OCI-M2 (cell line): ENCODE data around the gene COL4A6.

Source experiments
- DNase-seq: peaks from one replicate; lab custom pipeline; 2025; ENCODE audit not compliant: unreplicated experiment; lab: John Stamatoyannopoulos, UW

Gene COL4A6

DNA sequence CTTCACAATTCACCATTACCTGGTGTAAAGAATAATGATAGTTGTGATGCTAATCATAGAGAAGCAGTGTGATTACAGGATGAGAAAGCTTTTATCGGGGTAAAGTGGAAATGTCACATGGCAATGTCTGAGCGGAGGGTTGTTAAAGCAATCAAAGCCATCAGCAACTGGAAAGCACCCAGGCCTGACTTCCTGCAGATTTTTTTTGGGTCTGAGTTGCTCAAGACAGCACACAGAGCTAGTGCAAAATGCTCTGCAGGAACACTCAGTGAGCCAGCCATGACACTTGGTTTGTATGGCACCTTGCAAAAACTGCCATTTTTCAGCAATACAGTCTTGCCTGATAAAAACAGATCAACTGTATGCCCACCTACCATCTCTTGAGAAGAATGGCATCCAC is 152.9 kb downstream of the COL4A6 start:
- DNase-seq, result no peak

DNA sequence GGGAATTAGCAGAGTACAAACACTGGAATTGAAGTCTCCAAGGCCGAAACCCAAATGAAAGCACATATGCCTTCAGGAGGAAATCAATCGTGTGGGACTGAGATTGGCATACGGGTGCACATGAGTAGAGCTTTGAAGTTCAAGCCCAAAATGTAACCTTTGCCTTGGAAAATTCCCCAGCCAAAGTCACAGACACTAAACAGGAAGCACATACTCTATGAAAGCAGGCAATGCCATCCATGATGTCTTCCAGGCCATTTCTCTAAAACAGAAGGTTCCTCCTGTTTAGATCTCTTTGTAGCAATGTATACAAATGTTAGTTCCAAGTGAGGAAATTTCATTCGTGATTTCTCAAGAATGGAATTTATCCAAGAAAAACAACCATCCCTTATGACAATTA is 162.5 kb downstream of the COL4A6 start:
- no peak for DNase-seq

DNA sequence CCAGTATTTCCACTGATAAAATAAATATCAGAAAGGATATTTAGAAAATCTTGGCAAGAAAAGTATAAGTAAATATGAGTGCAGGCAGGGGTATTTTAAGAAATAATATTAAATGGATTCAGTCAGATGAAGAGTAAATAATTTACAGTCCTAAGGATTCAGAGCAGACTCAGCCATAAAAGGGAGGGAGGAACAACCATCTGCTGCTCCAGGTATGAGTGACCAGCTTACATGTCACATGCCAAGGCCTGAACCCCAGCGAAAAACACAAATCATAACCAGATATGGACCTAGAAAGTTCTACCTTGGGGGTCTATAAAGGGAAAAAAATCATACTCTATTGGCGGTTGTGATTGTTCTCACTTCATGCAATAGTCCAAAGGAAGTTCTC is 166.8 kb downstream of the COL4A6 start:
- no peak for DNase-seq

DNA sequence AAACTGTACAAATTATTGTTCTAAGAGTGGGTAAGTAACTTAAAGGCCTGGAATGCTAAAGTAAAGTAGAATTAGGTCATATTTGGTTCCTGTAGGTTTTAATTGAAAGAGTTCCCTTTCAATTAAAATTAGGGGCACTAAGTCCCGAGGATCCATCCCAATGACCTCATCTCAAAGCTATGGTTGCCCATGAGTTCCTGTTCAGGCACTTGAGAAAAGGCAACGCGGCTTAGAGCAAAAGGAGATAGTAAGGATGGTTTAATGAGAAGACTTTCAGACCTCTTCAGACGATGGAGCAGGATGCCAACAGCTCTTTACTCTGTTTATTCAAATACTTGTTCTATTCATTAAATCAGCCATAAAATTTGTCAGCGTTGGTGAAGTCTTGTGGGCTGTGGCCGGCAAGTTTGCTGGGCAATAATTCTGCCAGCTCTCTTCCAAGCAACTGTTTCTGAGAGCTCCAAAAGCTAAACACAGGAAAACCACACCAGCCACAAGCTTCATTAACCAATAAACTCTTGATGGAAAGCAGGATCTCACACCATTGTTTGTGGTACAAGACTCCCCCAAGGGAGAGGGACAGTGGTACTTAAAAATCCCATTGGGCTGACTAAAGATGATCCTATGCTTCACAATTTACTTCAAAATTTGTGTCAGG is 167.4 kb downstream of the COL4A6 start:
- DNase-seq, result no peak

DNA sequence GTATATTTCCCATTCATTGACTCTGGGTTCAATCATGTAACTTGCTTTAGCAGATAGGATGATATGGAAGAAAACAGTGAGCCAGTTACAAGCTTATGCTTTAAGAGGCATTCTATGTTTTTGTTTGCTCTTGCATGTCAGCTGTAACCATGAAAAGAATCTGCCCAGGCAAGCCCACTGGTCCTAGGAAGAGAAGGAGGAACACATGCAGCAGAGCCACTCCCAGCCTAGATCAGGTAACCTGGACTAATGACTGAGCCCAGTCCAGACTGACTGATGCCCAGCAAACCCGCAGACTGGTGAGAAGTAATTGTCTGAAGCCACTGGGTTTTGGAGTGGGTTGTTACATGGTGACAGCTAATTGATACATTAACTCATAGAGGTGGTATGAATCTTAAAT is 167.9 kb downstream of the COL4A6 start:
- DNase-seq, result no peak

DNA sequence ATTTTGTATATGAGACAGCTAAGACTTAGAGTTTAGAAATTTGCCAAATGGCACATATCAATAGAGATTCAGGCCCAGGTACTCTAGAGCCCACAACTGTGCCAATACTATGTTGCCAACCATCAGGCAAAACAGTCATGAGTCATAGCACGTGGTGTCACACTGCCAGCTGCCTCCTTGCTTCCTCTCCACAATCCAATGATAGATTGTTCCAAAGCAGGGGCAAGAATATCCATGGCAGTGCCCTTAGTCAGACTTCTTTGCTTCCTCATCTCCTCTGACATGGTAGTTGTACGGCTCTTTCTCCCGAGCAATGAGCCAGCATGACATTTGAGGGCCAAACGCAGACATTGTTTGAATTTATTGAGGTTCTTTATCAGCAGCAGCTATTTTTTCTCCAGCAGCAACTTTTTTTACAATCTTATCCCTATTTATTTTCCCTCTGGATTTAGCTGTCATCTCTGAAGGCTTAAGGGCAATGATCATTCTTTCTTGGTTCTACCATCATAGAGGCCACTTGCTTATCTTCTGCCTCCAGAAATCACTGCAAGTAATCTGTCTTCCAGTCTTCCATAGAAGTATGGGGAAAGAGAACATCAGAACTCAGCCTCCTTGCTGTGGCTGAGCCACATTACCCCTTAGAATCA is 169.7 kb downstream of the COL4A6 start:
- DNase-seq, result no peak

DNA sequence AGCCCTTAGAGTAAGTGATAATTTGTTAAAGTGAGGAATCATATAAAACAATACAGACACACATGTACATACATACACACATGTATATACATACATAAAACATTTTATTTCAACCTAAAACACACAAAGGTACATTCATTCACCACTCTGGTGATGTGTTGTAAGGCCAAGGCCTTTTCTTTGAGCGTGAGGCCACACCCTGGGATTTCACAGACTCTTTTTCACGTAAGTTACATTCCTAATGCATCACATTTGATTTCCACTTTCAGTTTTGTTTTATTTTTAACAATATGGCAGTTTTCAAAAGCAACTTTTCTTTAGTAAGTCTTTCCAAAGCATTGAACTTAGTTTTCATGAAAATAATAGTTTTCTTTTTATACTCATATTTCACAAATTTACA is 170.7 kb downstream of the COL4A6 start:
- DNase-seq, result no peak

DNA sequence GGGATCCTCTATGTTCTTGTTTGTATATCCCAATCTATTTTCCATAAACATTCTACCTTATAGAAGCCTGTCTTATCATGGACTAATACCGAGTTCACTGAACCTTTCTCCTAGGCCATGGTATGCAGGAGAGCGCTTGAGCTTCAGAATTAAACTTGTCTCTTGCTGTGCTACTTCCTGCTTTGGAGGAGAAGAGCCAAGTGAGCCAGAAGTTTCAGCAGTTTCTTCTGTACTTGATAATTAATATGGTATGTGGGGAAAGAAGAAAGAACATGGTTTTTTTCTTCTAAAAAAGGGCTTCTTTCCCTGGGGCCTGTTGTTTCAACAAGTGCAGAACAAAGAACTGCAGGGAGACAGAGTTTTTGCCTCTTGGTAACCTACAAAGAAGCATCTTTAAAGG is 173.8 kb downstream of the COL4A6 start:
- no peak for DNase-seq

DNA sequence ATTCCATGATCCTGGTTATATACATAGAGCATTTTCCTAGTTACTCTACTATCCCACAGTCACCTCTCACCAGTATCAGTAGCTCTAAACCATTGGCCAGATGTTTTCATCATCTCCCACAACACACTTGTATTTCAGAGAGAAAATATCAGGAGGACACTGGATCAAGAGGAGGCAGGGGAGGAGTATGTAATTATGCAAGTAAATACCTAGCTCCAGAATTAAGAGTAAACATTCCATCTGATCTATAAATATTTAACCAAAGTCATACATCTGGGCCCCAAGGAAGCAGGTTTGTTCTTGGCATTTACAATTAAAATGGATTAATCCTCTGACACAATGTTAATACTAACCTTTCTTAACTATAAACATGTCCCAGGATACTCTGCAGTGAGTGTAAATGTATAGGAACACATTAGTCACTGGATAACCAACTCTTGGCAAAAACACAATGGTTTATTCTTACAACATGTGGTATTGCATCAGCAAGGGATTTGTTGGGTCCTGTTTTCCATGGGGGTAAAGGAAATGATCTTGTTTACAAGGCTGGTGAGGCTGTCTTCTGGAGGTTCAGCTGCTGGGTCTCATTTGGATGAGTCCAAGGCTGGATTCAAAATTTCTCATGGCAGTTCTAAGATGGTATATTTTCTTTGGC is 176.5 kb downstream of the COL4A6 start:
- no peak for DNase-seq

DNA sequence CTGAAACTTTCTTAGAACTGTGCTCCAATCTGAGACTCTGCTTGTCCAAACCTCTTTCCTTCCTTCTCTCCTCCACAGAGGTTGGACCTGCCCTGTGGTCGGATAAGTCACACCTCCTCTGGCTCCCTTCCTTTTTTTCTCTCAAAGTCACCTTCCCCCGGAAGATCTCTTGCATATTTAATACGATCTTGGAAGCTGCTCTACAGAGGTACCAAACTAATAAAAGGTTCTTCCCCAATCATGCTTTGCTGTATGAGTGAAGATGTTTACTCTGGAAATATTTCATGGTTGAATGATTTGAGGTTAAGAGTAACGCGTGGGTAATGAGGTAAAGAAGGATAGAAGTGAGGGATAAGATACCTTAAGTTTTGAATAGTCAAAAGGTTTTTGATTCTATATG is 180.7 kb downstream of the COL4A6 start:
- no peak for DNase-seq

DNA sequence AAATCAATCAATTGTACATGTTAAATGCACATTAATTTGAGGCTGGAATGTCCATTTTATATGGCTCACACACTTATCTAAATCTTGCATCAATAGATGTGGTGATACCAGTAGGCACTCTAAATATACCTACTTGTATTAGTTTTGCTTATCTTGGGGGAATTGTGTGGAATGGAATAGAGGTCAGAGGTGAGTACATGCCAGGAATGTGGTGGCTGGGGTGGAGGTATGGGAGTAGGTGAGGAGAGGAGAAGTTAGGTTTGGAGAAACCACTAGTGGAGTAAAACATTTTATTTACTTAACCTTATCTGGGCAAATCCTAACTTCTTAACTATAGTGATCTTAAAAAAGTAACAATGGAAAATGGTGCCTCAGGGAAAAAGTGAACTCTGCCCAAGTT is 183.6 kb downstream of the COL4A6 start:
- no peak for DNase-seq

DNA sequence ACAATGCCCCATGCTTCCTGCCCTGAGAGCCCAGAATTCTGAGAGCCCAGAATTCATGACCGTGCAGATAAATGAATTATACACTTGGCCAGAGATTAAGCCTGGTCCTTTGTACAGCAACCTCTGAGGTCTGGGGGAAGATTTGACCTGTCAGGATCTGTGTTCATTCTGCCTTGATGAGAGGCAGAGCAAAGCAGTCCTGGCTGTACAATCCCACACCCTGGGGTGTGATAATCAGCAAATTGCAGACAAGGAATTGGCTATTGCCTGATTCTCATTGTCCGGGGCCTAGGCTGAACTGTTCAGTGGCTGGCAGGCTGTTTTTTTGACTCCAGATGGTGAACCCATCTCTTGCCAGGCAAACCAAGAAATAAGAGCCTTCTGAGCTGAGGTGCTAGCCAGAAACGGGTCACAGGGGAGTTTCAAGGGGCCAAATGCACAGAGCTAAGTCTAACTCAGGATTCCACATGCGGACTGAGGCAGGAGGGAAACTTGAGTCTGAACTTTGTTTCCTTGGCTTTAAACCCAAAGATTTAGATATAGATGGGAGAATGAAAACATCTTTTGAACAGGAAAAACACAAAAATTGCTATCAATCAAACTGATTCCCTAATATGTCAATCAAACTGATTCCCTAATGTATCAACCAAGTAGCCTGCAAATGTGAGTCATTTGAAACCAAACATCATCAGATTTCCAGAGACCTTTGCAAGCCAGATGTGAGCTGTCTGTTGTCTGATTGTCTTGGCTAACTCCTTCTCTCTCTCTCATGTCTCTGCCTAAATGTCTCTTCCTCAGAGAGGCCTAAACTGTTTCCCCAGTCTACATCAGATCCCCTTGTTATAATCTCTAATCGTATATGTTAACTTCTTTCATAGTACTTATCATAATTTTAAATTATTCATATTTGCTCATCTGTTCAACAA is 187.3 kb downstream of the COL4A6 start:
- DNase-seq, result no peak

DNA sequence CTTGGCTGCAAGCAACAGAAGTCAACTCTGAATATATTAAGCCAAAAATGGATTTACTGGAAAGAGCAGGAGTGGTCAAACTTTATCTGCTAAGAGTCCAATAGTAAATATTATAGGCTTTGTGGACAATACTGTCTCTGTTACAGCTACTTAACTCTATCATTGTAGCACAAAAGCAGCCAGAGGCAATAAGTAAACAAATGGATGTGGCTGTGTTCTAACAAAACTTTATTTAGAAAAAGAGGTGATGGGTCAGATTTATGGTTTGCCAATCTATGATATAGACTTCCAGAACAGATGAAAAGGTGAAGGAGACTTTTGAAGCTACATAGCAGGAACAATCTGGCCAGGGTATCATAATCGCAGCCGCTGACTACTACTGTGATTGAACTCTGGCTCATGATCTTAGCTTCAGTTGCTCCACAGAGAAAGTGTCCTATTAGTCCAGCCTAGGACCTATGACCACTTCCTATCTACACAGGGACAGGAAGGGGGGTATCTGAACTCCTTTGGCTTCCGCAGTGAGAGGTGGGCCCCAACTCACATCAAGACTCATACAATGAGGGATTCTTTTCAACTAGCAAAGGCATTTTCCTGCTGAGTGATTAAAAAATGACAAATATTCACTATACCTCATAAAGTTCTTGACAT is 191.8 kb downstream of the COL4A6 start:
- DNase-seq, result no peak

DNA sequence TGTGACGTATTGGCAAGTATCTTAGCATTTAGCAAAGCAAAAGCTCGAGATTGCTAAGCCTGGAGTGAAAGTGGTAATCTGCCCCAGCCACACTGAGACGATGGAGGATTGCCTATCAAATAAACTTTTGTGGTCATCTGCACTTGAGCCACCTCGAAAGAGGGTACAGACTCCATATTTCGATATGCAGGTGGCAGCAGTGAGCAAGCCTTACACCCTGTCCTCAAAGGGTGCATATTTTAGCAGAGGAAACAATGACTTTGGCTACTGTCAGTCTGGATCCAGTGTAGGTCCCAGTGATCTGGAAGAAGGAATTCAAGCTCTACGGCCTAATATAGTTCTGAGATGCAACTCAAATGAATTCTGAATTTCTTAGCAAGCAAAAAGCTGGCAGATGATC is 192.8 kb downstream of the COL4A6 start:
- DNase-seq, result no peak

DNA sequence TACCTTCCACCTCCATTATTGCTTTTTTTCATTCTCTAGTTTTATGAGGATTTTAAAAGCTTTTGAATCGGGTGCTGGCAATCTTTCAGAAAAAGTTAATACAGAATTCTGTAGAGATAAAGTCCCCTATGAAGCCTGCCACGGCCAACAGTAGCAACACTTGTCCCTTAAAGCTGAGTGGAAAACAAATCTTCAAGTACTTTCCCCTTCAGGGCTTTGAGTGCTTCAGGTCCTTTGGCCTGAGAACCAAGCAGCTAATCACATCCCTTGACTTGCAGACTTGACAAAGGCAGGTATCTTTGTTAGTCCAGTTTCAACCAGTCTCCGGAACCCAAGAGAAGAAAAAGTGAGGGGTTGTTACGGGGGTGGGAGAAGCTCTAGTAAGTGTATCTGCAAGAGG is 202.2 kb downstream of the COL4A6 start:
- no peak for DNase-seq

DNA sequence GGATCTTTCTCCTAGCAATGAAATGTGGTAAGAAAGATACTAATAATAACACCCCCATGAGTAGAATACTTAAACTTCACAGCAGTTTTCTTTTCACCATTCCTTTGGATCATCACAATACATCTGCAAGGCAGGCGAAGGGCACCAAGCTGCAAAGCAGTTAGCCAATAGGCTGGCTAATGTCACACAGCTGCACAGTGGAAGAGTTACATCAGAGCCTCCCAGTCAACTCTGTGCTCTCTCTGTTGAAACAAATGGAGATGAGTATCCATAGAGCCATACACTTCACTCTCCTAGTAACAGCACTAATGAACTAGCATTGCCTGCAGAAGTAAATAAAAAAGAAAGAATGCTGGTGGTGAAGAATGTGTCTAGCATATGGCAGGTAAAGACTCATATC is 207.6 kb downstream of the COL4A6 start:
- no peak for DNase-seq

DNA sequence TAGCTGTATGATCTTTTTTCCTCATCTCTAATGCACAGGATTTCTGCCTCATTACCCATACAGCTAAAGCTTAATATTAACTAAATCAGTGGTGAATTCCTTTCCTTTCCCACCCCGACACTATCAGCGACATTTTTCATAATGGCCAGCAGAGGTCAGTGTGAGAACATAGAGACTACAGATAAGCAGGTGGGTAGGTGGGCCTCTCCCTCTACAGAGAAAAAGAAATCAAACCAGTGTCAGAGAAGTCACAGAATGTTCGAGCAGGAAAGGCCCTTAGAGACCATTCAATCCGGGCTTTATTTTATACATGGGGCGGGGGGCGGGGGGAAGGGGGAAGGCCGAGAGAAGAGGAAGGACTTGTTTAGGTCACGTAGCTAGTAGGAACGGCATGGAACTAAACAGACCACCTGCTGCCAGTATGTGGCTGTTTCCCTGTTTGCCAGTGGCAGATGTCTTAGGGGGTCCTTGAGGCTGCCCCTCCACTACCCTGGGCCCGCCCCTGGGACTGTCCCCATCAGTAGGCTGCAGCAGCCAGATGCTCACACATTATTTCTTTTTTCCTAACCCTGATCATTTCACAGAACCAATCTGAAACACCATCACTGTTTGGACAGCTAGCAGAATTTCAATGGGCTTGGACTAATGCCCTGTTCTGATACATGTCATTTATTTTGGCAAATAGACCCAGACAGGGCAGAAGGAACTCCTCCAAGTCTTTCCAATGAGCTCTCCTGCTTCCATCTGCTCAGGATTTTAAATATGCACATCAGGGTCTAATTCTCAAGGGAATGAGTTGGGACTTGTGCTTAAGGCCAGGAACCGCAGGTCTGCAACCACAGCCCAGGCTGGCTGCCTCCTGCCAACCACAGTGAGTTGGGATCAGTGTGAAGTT is 213.2 kb downstream of the COL4A6 start:
- DNase-seq, result no peak

DNA sequence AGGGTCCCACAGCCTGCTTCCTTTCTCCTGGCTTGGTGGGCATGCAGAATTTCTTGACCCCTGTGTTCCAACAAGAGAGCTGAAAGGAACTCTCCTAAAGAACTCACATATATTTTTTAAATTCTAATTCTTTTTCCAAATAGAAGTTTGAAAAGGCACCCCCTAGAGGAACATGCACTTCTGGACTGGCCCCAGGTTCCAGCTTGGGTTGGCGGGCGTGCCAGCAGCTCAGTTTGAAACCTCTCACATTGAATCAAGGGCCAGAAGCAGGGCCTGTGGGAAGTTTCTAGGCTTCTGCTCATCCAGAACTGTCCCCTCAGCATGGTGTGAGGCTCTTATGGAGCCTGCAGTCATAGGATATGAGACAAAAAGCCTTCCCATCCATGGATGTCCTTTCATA is 214.0 kb downstream of the COL4A6 start:
- no peak for DNase-seq

DNA sequence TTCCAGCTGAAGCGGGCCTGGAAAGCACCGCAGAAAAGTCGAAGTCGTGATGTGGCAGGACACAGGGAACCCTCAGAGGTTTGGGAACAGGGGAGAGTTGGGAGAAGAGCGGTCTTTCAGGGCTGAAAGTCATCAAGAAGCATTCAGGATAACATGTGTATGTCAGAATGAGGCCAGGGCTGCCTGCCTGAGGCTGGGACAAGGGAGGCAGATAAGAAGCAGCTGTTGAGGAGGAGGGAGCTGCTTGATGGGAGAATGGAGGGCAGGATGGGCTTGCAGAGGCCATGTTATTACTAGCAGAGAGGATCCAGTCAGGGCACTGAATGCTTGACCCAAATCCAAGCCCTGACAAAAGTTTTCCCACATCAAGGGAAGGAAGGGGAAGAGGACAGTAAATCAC is 214.6 kb downstream of the COL4A6 start:
- no peak for DNase-seq

DNA sequence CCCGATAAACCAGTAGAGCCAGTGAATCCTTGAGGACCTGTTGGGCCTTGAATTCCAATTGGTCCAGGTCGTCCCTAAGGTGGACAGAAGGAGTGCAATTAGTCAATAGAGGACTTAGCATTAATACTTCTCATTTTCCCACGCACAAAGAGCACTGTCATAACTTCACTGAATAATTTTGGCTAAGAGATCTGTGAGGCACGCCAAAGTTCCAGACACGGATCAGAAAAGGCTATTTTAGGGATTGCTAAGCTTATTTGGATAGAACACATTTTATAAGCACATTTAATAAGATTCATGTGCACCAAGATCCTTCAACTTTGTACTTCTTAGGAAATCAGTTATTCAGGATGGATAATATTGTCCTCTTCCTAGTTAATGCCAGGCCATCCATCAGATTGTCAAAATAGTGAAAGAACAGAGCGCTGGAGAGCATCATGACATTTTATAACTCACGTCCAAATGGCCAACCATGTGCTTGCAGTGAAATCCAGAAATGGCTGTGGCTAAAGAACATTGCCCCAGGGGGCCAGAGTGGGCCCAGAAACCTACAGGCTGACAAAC is 216.8 kb downstream of the COL4A6 start:
- DNase-seq, result no peak
